Keratinocyte (primary cell): ENCODE data around the gene UBE2V1. TPM values are rescaled to one million over a fixed set of nuclear protein-coding genes. Genes with fewer than 3 reads are reported as not detected.

ENCODE experiments used
- DNase-seq: peaks from one replicate; pipeline ENCODE4 v3.0.0-alpha.2; 2011; ENCODE audit warnings: low read depth, missing footprints, low spot score
- FAIRE-seq: peaks from 2 replicates; lab custom pipeline; 2011; peaks lifted over from hg19 to GRCh38; lab: Jason Lieb, UNC
- H2AFZ ChIP-seq: 2 replicates; pipeline ENCODE4 v1.6.0; 2012; ENCODE audit warnings: low read length, control low read depth, inconsistent platforms; ENCODE audit not compliant: control insufficient read depth
- H3K27ac ChIP-seq: 2 replicates; pipeline ENCODE4 v1.5.1; 2011; ENCODE audit warnings: low read length; ENCODE audit not compliant: control insufficient read depth, insufficient read depth
- H3K27me3 ChIP-seq: 3 replicates; pipeline ENCODE4 v1.6.0; 2011; ENCODE audit warnings: low read length; ENCODE audit not compliant: control insufficient read depth, insufficient read depth; ENCODE audit errors: extremely low read depth
- H3K36me3 ChIP-seq, 2 experiments: 2 replicates in 1 of 2; 3 replicates in 1 of 2; pipeline ENCODE4 v1.5.1; 2011; ENCODE audit warnings: low read length in 2 of 2, mild to moderate bottlenecking in 1 of 2; ENCODE audit not compliant: control insufficient read depth in 2 of 2, insufficient read depth in 2 of 2; ENCODE audit errors: extremely low read depth in 1 of 2
- H3K4me1 ChIP-seq: 3 replicates; pipeline ENCODE4 v1.5.1; 2011; ENCODE audit warnings: low read length; ENCODE audit not compliant: control insufficient read depth, insufficient read depth; ENCODE audit errors: extremely low read depth
- H3K4me2 ChIP-seq: 3 replicates; pipeline ENCODE4 v1.6.0; 2011; ENCODE audit warnings: low read depth, low read length; ENCODE audit not compliant: control insufficient read depth, insufficient read depth; ENCODE audit errors: extremely low read depth
- H3K4me3 ChIP-seq, 3 experiments: fragments of 200-600 bp in 1 of 3; sonication (generic) in 1 of 3; 2 replicates in 2 of 3; 3 replicates in 1 of 3; pipeline ENCODE4 v1.5.1; 2011 to 2016; ENCODE audit warnings: low read length in 3 of 3, mild to moderate bottlenecking in 3 of 3, control low read depth in 2 of 3, inconsistent platforms in 1 of 3, low read depth in 1 of 3, mixed read lengths in 1 of 3, mixed run types in 1 of 3, moderate library complexity in 1 of 3; ENCODE audit not compliant: control insufficient read depth in 2 of 3, insufficient read depth in 2 of 3; ENCODE audit errors: extremely low read depth in 1 of 3
- H3K79me2 ChIP-seq: 2 replicates; pipeline ENCODE4 v1.6.0; 2012; ENCODE audit warnings: low read length; ENCODE audit not compliant: control insufficient read depth, insufficient read depth
- H3K9ac ChIP-seq: 3 replicates; pipeline ENCODE4 v1.6.0; 2011; ENCODE audit warnings: low read length; ENCODE audit not compliant: control insufficient read depth, insufficient read depth; ENCODE audit errors: extremely low read depth
- H3K9me1 ChIP-seq: 3 replicates; pipeline ENCODE4 v1.6.0; 2011; ENCODE audit warnings: low read length; ENCODE audit not compliant: control insufficient read depth, insufficient read depth; ENCODE audit errors: extremely low read depth
- H3K9me3 ChIP-seq: 2 replicates; pipeline ENCODE4 v1.5.1; 2012; ENCODE audit warnings: low read depth, low read length; ENCODE audit not compliant: control insufficient read depth
- H4K20me1 ChIP-seq: 3 replicates; pipeline ENCODE4 v1.6.0; 2011; ENCODE audit warnings: low read length; ENCODE audit not compliant: control insufficient read depth, insufficient read depth; ENCODE audit errors: extremely low read depth
- EZH2 ChIP-seq: IDR thresholded peaks from one replicate; pipeline ENCODE4 v1.6.1; 2012; ENCODE audit warnings: inconsistent platforms, mild to moderate bottlenecking, low read length, moderate library complexity
- dilution Hi-C: fragments of 300-500 bp; cut with MboI; formaldehyde crosslinking; loops from one replicate; pipeline ENCODE4 v1.7.0; 2020; ENCODE audit warnings: low sequenced_read_pairs; ENCODE audit not compliant: extremely low pct_ligation_motif_present
- polyA plus RNA-seq, 5 experiments: library from polyadenylated mRNA; depleted of rRNA in 3 of 5; stranded (reverse) in 3 of 5; stranded (forward) in 1 of 5; unstranded in 1 of 5; fragments of >200 nt; gene quantifications; 1 replicate in 1 of 5; 2 replicates in 3 of 5; 3 replicates in 1 of 5; pipeline versions ENCODE4 v1.2.1 to v1.2.3, GENCODE V29; 2011 to 2012; ENCODE audit warnings: missing spikeins in 2 of 5, low read depth in 1 of 5, low replicate concordance in 1 of 5
- TF ChIP-seq, protein P1 (sequence below), 3 experiments: IDR thresholded peaks in 1 of 3; conservative IDR thresholded peaks in 1 of 3; optimal IDR thresholded peaks in 1 of 3; 2 replicates in 2 of 3; 3 replicates in 1 of 3; pipeline versions ENCODE3 to v1.5.1; 2011; ENCODE audit warnings: low read length in 3 of 3, mild to moderate bottlenecking in 3 of 3, moderate library complexity in 2 of 3, control low read depth in 1 of 3, inconsistent platforms in 1 of 3; ENCODE audit not compliant: insufficient read depth in 2 of 3; ENCODE audit errors: extremely low read depth in 1 of 3

The UBE2V1 gene
- polyA plus RNA-seq, 1 donor (not counting 4 experiments of a cell fraction or from before 2014, with no cell fraction given), result 117 TPM

DNA sequence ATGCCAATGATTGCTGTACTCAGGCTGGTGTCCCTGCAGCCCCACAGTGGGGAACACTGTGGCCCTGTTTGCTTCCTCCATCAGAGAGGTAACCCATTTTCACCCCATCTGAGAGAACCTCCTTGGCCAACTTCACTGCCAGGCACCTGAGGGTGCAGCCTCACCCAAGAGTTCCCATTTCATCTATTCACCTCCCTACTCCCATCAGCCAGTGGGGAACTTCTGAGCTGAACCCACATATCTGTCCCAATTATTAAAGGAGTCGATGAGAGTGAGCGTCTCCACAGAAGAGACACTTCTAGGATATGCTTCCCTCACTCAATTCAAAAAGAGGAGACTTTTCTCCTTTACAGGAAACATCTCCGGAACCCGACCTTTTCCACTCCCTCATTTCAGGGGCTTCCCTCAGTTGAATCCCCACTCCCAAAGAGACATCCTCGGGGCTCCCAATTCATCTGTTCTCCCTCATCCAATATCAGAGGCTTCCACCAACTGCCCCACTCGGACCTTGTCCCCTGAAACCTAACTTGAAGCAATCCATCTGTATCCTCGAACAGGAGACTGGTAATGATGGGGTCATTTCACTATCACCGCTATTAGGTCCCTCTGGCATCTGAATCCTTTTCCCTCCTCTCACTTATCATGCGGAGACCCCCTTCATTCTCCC, 988 bp downstream of the UBE2V1 start:
- Histone ChIP-seq H3K9ac (peak overlapping the region; percentile 95), H3K79me2 (peaks cover 67% of the 10 kb centered on the region), H3K4me1 (peaks cover 45% of the 10 kb centered on the region), H3K27me3 (no peaks in the 10 kb centered on the region), H3K4me2 (peak overlapping the region; percentile 100), H3K36me3 (peaks cover 9 to 21% of the 10 kb centered on the region in 2 experiments), H3K4me3 (peak overlapping the region; percentile 84 to 85 (median 85)), H2AFZ (no peak overlapping the region), H3K9me3 (no peaks in the 10 kb centered on the region), H4K20me1 (peaks cover 40% of the 10 kb centered on the region), H3K9me1 (peaks cover 7% of the 10 kb centered on the region), H3K27ac (peak overlapping the region; percentile 87)
- TF ChIP-seq, protein P1, sequence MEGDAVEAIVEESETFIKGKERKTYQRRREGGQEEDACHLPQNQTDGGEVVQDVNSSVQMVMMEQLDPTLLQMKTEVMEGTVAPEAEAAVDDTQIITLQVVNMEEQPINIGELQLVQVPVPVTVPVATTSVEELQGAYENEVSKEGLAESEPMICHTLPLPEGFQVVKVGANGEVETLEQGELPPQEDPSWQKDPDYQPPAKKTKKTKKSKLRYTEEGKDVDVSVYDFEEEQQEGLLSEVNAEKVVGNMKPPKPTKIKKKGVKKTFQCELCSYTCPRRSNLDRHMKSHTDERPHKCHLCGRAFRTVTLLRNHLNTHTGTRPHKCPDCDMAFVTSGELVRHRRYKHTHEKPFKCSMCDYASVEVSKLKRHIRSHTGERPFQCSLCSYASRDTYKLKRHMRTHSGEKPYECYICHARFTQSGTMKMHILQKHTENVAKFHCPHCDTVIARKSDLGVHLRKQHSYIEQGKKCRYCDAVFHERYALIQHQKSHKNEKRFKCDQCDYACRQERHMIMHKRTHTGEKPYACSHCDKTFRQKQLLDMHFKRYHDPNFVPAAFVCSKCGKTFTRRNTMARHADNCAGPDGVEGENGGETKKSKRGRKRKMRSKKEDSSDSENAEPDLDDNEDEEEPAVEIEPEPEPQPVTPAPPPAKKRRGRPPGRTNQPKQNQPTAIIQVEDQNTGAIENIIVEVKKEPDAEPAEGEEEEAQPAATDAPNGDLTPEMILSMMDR (optimal IDR thresholded peaks at IDR 0.05 in 1 of 3, IDR thresholded peaks at IDR 0.05 in 1 of 3, conservative IDR thresholded peaks at IDR 0.05 in 1 of 3; ENCODE audit: extremely low read depth in 1 of 3, insufficient read depth in 2 of 3, low read length in 3 of 3), result no peak
- TF ChIP-seq EZH2, result no peak
- FAIRE-seq (no peak), DNase-seq (no peak)
- dilution Hi-C loops, result no loop called here

DNA sequence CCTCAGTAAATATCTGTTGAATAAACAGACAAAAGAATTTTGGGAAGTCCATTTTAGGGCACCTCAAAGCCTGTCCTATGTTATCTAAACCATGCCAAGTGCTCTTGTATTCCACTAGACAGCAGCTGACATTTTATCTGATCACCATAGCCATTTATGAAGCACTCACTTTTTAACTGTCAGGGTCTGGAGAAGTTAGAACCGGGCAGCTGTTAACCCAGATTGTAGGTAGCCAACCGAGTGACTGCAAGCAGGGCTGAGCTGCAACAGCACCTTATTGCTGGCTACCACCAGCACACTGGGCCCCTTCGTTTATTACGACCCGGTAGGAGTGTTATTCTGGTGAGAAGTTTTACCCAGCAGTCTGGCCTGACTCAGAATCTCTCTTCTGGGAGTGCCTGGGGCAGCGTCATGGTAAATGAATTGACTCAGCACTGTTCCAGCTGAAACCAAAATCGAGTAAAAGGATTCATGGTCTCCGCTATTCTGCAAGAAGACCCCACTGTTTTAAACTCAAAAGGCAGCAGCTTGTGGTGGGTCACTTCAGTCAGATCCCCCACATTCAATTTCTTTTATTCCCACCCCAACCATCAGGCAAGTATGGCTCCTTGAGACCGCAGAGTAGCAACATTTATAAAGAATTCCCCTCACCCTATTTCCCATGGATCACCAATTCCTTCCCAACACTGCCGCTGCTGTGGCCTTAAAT, 1.7 kb downstream of the UBE2V1 start:
- no peak for DNase-seq
- no peak for TF ChIP-seq EZH2
- Histone ChIP-seq H3K9me3 (no peaks in the 10 kb centered on the region), H3K27ac (peak overlapping the region; percentile 87), H3K36me3 (peaks cover 10 to 22% of the 10 kb centered on the region in 2 experiments), H3K79me2 (peaks cover 74% of the 10 kb centered on the region), H3K4me1 (peaks cover 42% of the 10 kb centered on the region), H3K4me3 (peak overlapping the region; percentile 84 to 85 (median 85)), H3K9me1 (peaks cover 7% of the 10 kb centered on the region), H2AFZ (no peak overlapping the region), H4K20me1 (peaks cover 40% of the 10 kb centered on the region), H3K9ac (peak overlapping the region; percentile 95), H3K4me2 (peak overlapping the region; percentile 100), H3K27me3 (no peaks in the 10 kb centered on the region)
- no peak for FAIRE-seq
- dilution Hi-C loops, result no loop called here
